ENCODE measurements around the gene SH3GLB2.
A peak's percentile ranks its signal among the peaks of the same experiment; 100 is the strongest.
"Not testable (repeated sequence)": the region's sequence is repeated elsewhere in the genome, so short reads cannot be mapped to it uniquely, and the experiment has no call there.

The SH3GLB2 gene

DNA sequence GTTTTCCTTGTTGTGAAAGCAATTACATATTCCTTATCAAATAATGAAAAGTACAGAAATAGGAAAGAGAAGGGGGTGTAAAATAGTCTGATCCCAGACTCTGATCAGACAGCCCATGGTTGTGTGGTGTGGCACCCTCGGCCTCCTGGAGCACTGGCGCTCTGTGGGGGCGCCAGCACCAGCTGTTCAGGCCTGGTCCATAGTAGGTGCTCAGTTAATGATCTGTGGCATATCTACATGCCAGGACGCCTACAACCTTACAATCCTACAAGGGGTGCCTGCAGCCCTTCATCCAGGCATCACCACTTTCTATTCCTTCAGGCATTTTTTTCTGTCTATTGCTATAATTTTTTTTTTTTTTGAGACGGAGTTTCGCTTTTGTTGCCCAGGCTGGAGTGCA, 24.9 kb upstream of the SH3GLB2 start:
- no peak for DNase-seq (ENCODE audit: low read depth)

DNA sequence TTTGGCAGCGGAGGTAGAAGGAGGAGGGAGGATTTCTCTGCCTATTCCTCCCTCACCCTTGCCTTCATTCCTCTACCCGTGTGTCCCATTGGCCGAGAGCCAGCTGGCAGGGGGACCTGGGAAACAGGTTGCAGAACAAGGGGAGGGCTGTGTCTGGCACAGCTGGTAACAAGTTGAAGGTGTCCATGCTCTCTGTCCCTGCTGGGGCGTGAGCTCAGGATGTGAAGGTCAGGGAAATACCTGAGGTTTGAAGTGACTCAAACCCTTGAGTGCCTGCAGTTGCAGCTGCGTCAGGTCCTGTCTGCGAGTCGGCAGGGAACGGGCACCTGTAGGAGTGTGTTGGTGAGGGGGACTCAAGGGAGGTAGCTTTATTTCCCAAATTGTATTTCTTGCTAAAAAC, 24.5 kb upstream of the SH3GLB2 start:
- no peak for DNase-seq (ENCODE audit: low read depth)

DNA sequence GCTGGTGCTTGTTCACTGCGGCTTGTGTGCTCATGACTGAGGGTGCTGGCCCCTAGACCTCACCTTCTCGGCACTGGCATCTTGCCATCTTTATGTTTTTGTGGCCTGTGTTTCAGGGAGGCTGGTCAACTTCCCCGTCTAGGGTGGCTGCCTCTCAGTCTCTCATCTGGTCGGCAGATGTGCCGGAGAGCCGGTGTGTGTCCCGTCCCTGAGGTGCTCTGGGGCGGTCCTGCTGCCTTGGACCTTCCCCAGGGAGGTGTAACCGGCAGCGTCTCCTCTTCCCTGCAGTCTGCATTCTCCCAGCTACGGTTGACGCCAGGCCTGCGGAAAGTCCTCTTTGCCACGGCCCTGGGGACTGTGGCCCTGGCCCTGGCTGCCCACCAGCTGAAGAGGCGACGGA, 13.9 kb upstream of the SH3GLB2 start:
- no peak for DNase-seq (ENCODE audit: low read depth)

DNA sequence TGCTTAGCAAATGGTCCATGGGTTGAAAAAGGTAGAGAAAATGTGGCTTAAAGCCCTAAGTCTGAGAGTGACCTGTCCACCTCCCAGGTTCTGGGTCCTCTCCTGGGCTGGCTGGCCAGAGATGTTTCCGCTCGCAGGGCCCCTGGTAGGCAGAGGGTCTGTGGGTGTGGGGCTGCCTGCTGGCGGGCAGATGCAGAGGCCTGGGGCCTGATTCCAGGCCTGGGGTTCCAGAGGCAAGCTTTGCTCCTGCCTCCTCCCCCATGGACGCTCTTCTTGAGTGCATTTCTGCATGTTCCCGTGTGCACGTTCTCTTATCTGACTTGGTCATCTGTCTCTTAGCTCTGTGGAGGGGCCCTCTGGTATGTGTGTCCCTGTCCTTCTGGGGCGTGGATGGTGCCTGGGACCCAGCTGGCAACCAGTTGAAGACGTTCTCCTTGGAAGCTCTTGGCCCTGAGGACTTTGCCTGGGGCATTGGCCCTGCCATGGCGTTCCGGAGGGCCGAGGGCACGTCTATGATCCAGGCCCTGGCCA, 12.0 kb upstream of the SH3GLB2 start:
- DNase-seq (ENCODE audit: low read depth), result no peak

DNA sequence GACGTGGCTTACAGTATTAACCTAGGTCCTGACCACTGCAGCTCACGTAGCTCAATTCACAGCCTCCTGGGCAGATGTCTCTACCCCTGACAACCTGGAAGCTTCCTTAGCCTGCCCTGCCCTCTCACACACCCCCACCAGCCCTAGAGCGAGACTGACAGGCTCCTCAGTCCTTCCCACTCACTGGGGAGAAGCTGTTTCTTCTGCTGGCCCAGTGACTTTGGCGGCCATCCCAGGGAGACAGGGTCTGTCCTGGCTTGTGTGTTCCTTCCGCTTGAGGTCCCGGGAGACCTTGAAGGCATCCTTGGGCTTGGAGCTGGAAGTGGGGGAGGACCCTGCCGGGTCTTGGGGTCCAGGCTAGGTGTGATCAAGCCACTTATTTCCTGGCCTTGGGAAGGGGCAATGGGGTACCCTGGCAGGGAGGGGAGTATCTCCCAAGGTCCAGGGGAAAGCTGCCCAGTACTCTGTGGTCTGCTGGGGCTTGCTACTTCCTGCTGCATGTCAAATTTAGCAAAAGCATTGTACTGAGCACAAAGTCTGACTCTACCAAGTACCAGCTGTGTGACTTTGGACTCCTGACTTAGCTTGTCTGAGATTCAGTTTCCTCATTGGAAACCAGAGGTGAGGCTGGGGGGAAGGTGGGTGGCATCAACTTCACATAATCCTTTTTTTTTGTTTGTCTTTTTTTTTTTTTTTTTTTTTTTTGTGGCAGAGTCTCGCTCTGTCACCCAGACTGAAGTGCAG, 10.2 kb upstream of the SH3GLB2 start:
- no peak for DNase-seq (ENCODE audit: low read depth)

DNA sequence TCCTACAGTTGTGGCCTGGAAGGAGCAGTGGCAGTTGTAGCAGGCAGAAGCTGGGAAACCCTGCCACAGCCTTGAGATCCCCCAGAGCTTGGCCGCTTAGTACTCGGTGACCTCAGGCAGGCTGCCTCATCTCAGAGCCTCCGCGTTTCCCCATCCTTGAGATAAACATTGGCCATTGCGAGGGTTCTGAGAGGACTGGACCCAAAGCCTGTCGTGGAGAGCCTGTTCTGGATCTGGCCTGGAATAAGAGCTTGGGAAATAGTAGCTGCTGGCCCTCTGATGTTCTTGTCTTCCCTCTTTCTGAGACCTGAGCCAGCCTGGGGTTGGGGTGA, 9.6 kb upstream of the SH3GLB2 start:
- DNase-seq (ENCODE audit: low read depth), result no peak

DNA sequence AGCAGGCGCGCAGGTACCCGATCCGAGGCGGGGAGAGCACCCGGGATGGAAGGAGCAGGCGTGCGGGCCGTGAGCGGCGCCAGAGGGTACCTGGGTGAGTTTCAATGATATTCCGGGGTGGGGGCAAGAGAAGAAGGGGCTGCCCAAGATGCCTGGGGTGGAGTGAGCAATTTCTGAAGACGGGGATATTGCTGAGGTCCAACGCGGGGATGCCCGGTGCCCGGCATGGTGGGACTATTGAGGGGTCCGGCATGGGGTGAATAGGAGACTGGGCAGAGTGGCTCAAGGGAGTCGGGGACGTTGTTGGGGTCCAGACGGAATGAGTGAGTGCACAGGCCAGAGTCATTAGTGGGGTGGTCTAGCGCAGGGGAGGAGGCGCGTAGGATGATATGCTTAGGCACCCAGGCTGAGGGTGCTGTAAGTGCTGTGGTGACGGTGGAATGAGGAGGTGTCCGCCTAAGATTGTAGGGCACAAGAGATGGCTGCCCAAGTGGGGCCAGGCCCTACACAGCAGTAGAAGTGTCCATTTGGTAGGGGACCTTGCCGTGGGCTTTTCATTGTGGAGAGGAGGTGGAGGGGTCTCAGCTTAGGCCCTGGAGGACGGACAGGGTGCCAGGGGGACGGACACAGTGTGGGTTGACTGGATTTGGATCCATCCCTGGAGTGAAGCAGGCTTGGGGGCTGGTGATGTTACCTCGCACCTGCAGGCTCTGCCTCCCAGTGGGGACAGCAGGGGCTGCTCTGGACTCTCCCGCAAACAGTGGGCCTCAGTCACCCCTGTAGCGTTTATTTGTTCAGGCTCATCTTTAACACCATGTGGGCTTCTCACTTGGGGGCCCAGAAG, 9.0 kb upstream of the SH3GLB2 start:
- DNase-seq (ENCODE audit: low read depth), result no peak

DNA sequence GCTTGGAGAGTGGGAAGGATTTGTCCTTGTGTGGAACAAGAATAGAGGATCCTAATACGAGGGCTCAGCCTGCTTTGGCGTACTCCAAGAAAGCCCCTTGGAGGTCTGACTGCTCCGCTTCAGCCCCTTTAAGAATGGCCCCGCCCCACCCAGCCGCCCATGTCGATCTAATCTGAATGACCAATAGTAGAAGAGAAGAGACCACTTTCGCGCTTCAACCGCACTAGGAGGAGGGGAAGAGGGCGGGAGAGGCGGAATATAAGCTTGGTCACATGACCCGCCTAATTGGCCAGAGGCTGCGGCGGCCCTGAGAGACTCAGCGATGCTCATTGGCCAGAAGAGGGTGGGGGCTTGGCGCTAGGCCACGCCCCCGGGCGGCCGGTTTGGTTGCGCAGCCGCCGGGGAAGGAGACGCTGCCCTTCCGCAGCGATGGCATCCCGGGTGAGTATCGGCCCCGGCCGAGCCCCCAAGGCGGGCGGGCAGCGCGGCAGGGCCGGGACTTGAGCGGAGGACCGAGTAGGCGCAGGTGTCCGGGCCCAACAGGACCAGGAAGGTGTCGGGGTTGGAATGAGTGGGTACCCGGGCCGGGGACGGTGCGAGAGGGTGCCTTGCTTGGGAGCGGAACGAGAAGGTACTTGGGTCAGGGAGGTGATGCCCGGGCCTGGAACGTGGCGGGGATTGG, 8.3 kb upstream of the SH3GLB2 start, which contains the start of gene MIGA2:
MIGA2 (plus strand) TSS at position 386 of the 682 bp plus-strand sequence. CDS start 3,969 bp downstream, outside the sequence.
- peak; percentile 92 for DNase-seq (ENCODE audit: low read depth)

DNA sequence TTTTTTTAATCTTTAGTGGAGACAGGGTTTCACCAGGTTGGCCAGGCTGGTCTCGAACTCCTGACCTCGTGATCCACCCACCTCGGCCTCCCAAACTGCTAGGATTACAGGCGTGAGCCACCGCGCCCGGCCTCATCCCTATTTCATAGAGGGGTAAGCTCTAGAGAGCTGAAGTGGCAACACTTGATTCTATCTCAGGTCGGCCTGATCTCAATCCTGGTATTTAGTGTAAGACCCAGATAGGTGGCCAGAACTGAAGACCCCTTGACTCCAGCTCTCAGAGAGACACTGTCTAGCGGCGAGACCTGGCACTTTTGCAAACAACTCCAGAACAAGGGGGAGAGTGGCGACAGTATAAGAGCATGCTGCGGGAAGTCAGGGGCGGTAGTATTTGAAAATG, 7.7 kb upstream of the SH3GLB2 start:
- not testable (repeated sequence) for DNase-seq (ENCODE audit: low read depth)

DNA sequence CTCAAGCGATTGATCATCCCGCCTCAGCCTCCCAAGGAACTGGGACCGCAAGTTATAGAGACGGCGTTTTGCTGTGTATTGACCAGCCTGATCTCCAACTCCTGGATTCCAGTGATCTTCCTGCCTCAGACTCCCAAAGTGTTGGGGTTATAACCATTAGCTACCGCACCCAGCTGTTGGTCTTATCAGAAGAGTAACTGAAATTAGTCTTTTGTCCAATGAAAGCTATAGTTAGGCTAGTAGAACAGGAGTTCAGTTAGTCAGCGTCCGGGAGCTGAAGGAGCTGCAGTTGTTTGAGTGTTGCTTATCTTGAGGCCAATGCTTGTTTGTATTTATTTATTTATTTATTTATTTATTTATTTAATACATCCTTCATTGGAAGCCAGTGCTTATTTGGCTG, 5.1 kb upstream of the SH3GLB2 start:
- no peak for DNase-seq (ENCODE audit: low read depth)

DNA sequence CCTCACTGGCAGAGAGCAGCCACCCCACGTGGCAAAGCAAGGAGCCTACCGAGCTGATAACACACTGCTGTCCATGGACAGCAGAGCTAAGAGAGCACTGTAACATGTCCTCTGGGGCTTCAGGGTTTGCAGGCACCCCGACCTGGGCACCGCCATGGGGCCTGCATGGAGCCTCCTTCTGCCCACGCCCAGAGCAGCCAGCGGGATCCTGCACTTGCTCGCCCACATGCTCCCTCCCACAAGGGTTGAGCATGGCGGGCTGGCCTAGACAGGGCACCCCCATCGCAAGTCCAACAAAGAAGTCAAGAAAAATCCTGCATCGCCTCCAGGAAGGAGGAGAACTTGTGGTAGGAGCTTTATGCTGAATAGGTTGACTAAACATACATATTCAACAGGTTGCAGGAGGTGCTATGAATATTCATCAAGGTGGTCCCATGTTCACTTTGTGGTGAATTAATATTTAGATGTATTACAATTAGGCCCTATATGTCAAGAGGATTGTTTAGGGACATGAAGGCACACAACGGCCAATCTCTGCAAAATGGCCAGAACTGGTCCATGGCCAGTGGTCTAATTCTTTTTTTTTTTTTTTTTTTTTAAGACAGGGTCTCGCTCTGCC, 4.5 kb upstream of the SH3GLB2 start:
- no peak for DNase-seq (ENCODE audit: low read depth)

DNA sequence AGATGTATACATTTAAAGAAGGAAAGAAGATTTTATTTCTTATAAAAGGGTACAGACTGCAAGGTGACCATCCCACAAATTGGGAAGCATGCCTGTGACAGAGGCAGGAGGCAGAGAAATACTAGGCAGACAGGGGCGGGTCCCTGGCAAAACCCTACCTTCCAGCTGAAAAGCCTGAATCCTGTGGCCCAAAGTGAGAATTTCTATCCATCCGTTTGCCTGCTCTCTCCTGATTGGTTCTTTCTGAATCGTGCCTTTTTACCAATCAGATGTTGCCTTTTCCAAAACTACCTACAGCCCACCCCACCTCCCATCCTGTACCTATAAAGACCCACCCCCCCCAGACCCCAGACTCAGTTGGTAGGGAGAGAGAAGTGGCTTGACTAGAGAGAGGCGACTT, 3.4 kb upstream of the SH3GLB2 start:
- no peak for DNase-seq (ENCODE audit: low read depth)

DNA sequence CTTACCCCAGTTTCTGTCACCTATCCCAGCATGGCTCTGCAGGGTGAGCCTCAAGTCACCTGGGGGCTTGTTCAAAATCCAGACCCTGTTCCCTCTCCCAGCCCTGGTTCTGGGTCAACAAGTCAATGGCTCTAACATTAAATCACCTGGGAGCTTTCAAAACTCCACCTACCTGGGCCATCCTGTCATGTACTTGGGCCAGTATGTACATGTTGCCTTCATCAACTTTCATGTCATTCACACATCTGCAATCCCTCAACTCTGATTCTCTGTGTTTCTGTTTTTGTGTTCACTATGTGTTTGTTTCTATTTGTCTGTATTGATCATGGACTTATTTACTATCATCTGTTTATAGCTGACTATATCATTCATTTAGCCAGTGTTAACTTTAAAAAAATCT, 2.1 kb upstream of the SH3GLB2 start:
- no peak for DNase-seq (ENCODE audit: low read depth)

DNA sequence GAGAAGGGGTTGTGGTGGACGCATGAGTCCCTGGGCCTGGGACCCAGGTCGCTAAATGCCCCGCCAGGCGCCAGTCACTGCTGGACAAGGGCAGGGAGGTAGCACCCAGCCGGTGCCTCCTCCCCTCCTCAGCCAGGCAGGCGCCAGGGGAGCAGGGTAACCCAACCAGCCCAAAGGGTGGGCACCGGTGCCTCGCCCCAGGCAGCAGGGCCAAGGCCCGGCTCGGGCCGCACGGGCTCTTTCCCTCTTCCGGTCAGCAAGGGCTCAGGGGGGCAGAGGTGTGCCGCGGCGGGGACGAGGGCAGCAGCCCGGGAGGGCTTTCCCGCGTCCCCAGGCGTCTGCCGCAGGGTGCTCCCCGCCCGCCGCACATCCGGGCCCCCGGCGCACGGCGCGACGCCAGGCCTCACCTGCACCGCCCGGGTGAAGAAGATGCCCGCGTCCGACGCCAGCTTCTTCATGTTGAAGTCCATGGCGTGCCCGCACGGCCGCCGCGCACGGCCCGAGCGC, 393 bp downstream of the SH3GLB2 start:
- DNase-seq (ENCODE audit: low read depth), result no peak

DNA sequence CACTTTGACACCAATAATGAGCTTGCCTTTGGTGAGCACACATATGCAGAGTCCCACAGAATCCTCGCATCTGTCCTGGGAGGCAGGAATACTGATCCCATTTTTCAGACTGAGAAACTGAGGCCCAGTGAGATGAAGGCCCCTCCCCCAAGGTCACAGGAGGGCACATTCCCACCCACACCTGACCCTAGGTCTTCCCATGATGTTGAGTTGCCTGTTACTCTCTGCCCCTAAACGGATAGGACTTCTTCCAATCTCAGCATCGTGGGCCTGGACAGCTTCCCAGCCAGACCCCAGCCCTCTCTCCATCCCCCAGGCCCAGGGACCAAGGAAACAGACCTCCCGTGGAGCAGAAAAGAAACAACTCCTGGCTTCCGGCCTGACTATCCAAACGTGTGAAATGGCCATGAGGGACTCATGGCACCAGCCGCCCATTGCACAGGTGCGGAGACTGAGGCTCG, 877 bp downstream of the SH3GLB2 start:
- DNase-seq (ENCODE audit: low read depth), result no peak

DNA sequence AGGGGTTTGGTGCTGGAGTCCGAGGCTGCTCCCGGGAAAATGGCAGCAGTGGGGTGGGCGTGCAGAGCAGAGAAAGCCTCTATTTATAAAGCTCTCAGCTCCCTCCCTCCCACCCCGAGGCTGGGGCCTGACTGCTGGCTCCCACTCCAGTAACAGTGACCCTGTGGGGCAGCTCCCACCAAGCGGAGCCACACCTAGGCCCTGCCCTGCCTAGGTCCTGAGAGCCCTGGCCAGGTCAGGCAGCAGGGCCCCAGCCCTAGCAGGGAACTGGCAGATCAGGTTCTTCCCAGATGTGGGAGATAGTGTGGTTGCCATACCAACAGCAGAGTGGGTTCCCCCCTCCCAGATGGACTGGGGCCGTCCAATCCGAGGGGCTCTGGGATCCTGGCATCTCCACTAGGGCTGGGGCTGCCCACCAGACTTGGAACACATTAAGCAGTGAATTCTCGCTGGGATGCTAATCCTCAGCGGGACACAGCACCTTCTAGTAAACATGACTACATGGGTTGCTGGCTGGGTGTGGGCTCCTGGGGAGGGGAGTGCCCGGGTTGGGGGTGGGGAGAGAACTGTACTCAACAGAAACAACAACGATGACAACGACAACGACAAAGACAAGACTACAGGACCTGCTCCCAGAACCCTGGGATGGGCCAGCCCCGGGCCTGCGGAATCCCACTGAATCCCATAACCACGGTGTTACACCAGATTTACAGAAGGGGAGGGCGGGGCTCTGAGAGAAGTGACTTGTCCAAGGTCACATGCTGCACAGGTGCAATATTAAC, 1.5 kb downstream of the SH3GLB2 start:
- DNase-seq (ENCODE audit: low read depth), result no peak

DNA sequence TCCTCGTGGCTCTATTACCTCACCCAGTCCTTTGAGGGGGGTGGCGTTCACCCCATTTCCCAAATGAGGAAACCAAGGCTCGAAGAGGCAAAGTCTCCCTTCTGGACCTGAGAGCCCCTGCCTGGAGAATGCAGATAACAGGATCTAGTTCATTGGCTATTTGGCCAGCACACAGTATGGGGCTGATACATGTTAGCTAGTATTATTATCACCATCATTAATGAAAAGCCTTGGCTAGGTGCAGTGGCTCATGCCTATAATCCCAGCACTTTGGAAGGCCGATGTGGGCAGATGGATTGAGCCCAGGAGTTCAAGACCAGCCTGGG, 4.3 kb downstream of the SH3GLB2 start:
- no peak for DNase-seq (ENCODE audit: low read depth)

DNA sequence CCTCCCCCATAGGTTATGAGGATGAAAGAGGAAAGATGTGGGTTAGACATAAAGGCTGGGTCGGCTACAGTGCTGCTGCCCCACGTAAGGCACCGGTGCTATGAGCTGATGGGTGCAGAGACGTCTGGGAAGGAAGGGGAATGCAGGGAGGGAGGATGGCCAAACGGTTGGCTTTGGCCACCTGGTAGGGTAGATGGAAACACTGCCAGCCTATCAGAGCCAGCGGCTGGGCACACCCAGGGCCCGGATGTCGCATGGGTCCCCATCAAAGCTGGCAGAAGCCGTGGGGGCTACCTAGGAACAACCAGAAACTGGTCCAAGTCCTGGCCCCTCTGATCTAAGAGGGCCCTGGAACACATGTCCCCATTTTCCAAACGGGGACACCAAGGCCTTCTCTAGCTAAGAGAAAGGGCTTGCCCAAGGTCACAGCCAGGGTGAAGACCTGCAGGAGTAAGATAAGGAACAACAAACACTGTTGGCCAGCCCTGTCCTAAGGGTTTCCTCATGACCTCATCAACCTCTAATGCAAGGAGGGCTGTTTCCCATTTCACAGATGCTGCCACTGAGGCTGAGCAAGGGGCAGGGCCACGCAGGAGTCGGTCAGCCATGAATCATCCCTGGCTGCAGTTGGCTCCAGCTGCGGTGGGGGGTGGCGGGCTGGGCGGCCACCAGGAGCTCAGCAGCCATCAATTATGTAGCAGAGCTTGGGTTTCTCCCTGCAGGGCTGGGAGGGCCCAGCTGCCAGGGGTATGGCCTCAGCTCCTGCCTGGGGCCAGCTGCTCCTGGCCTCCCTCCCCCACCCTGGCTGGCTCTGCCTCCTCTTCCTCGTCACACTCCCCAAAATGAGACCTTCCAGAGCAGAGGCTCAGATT, 4.9 kb downstream of the SH3GLB2 start:
- DNase-seq (ENCODE audit: low read depth), result no peak

DNA sequence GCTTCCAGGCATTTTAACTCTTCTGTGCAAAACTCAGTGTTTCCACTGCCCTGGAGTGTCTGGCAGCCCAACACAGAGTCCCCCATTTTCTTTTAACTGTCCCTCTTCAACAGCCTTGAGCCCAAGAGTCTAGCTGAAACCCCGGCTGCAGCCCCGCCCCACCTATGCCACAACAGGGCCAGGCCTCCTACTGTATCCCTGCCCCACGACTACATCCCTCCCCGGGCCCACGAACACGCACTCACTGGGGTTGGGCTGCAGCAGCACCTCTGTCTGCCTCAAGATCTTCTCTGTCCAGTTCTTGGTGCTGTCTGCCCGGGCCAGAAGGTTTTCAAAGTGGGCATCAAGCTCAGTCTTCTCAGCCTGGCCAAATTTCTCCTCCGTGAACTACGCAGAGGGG, 6.1 kb downstream of the SH3GLB2 start:
- no peak for DNase-seq (ENCODE audit: low read depth)

DNA sequence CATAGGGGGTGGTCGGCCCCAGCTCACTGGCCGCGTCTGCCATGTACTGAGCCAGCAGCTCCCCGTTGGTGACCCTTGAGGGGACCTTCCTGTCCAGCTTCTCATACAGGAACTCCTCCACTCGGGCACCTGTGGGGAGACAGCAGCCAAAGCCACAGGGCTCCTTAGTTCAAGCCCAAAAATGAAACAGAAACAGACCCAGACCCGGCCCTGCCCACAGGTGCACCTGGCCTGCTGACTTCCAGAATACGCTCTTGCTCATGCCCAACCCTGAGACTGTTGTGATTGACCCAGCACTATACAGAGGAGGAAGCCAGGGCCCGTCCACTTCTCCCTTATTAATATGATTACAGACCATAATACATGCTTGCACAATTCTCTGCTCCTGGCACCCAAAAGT, 7.0 kb downstream of the SH3GLB2 start:
- no peak for DNase-seq (ENCODE audit: low read depth)

Measured in stimulated activated CD8-positive, alpha-beta memory T cell treated with anti-CD3 and anti-CD28 coated beads, Interleukin-4, amount 100 ng/mL, for 24 hours (primary cell).